HG02840 (cell line): ENCODE results near the gene NDUFA6.
A peak's percentile ranks its signal among the peaks of the same experiment; 100 is the strongest.
"Not testable (repeated sequence)": the region's sequence is repeated elsewhere in the genome, so short reads cannot be mapped to it uniquely, and the experiment has no call there.

Experiments
- ATAC-seq: cut with Tn5 transposase; IDR thresholded peaks from one replicate; pipeline ENCODE4 v1.9.1; 2021; ENCODE audit warnings: mild to moderate bottlenecking, moderate library complexity, moderate number of reproducible peaks; ENCODE audit not compliant: unreplicated experiment, low FRiP score

NDUFA6 gene

DNA sequence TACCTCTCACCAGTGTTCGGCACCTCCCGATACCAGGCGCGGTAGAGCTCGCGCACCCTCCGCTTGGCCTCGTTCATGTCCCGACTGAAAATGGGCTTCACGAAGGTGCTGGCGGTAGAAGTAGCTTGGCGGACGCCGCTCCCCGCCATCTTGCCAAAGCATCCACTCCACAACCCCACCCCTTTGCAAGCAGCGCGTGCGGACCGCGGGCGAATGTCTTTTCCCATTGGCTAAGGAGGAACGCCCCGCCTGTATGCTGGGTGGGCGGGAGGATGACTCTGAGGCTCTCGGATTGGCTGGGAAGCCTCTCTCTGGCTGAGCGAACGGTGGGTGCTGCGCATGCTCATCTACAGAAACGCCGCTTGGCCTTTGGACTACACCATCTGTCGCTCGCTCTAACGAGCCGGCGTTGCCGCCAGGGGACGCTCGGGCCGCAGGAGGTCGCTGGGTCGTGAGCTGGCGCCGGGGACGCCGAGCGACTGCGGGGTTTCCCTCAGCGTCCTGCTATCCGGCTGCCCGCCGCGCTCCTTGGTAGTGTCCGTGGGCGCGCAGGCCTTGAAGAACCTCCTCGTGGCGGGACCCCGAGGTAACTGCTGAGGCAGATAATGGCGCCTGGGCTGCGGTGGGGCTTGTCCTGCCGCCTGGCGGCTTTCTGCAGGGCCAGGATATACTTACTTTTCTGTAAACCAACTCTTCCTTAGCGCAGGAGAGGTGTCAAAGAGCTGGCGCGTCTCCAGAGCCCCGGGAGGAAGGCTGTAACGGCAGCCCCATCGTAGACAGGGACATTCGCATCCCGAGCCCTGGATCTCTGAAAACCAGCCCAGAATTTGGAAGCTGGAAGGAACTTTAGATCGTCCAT, at the start of gene NDUFA6:
NDUFA6 (minus strand) TSS at position 177 of the 859 bp plus-strand sequence; CDS start at position 149, 28 bp downstream.
- peak; percentile 94 for ATAC-seq

DNA sequence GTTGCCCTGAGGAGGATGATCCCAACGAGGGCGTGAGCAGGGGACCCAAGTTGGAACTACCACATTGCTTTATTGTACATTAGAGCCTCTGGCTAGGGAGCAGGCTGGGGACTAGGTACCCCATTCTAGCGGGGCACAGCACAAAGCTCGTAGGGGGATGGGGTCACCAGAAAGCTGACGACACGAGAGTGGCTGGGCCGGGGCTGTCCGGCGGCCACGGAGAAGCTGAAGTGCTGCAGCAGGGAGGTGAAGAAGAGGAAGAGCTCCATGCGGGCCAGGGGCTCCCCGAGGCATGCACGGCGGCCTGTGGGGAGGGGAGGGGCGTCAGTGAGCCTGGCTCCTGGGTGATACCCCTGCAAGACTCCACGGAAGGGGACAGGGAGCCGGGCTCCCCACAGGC, 49.6 kb upstream of the NDUFA6 start:
- ATAC-seq, result not testable (repeated sequence)

DNA sequence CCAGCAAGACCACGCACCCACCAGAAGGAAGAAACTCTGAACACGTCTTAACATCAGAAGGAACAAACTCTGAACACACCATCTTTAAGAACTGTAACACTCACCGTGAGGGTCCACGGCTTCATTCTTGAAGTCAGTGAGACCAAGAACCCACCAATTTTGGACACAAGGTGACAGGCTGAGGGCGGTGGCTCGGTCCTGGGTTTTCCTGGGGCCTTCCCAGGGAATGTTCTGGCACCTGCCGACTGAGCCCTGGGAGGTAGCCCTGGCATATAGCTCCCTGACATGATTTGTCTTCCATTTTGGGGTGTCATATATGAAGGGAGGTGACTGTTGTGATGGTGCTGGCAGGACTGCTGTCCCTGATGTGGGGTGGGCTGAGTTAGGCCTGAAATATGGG, 48.9 kb upstream of the NDUFA6 start:
- ATAC-seq, result not testable (repeated sequence)

DNA sequence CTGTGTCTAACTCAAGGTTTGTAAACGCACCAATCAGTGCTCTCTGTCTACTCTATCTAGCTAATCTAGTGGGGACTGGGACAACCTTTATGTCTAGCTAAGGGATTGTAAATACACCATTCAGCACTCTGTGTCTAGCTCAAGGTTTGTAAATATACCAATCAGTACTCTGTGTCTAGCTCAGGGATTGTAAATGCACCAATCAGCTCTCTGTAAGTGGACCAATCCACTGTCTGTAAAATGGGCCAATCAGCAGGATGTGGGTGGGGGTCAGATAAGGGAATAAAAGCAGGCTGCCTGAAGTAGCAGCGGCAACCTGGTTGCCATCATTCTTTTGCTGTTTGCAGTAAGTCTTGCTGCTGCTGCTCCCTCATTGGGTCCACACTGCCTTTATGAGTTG, 48.4 kb upstream of the NDUFA6 start:
- no peak for ATAC-seq

DNA sequence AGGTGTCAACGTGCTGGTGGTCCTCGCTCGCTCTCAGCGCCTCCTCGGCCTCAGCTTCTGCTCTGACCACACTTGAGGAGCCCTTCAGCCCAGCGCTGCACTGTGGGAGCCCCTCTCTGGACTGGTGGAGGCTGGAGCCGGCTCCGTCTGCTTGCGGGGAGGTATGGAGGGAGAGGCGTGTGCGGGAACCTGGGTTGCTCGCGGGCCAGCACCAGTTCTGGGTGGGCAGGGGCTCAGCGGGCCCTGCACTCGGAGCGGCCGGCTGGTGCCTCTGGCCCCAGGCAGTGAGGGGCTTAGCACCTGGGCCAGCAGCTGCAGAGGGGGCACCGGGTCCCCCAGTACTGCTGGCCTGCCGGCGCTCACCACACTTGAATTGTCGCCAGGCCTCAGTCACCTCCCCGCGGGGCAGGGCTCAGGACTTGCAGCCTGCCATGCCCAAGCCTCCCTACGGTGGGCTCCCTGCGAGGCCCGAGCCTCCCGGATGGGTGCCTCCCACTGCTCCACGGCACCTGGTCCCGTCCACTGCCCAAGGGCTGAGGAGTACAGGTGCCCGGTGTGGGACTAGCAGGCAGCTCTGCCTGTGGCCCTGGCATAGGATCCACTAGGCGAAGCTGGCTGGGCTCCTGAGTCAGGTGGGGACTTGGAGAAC, 47.7 kb upstream of the NDUFA6 start:
- no peak for ATAC-seq

DNA sequence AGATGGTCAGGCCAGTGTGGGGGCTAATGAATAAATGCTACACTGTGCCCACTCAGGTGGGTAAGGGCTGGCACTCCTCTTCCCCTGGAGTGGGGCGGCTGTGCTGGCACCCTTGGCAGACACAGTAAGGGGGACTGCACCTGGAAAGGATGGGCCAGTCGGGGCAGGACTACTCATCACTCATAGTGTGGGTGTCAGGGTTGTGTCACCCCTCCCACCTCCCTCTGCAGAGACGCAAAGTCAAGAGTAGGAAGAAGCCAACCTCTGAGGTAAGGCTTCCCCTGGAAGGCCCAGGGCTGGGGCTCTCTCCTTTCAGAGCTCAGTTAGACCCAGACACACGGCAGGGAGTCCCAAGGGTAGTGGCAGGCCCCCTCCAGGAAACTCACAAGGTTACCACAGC, 45.1 kb upstream of the NDUFA6 start:
- ATAC-seq, result not testable (repeated sequence)

DNA sequence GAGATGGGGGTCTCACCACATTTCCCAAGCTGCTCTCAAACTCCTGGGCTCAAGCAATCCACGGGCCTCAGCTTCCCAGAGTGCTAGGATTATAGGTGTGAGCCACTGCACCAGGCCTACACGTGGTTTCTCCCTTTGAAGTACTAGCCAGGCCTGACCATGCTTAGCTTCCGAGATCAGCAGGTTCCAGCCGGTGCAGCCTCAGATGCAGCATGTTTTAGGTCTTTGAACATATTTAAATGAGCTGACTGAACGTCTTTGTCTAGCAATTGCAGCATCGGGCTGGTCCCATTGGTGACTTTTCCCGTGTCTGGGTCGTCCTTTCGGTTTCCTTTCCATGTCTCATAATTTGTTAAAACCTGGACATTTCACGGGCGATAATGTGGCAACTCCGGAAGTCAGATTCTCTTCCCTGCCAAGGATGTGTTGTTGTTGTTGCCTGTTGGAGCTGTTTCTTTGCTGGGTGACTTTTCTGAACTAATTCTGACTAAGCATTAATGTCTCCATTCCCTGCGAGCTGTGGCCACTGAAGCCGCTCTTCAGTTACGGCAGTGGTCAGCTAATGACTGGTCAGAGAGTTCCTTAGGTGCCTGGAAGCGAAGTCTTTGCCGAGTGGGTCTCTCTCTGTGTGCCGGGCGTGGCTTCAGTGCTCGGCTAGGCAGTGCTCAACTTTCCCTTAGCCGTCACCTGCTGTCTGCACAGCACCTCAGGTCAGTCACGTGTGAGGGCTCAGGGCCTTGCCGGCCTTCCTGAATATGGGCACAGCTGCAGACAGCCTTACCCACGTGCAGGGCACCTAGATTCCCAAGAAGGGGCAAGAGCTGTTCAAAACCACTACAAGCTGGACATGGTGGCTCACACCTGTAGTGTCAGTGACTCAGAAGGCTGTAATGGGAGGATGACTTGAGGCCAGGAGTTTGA, 43.8 kb upstream of the NDUFA6 start:
- no peak for ATAC-seq

DNA sequence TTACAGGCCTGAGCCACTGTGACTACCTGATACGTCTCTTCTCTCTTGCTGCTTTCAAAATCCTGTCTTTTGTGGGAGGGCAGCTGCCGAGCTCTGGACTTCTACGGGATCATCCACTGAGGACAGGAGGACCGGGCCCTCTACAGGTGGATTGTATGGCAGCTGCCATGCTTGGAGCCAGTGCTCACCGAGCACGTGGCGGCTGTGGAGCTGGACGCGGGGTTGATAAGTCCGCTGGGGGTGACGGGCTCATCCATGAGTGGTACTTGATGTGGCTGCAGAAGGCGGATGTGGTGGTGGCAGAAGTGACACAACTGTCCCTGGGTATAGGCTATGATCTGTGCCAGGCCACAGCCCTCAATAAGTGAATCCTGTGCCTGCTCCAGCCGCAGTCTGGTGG, 41.9 kb upstream of the NDUFA6 start:
- no peak for ATAC-seq

DNA sequence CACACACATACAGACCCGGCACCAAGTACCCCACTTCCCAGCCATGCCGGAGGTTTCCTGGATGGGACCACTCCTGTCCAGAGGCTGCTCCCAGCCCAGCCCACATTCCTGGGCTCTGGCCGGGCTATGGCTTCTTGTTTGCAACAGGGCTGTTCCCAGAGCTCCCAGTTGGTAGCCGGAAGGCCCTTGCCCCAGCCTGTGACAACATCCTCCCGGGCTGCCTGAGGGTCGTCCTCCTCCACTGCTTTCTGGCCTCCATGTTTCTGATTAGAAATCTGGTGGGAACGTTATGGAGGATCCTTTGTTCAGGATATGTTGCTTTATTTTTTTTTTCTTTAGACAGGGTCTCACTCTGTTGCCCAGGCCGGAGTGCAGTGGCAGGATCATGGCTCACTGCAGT, 41.0 kb upstream of the NDUFA6 start:
- no peak for ATAC-seq

DNA sequence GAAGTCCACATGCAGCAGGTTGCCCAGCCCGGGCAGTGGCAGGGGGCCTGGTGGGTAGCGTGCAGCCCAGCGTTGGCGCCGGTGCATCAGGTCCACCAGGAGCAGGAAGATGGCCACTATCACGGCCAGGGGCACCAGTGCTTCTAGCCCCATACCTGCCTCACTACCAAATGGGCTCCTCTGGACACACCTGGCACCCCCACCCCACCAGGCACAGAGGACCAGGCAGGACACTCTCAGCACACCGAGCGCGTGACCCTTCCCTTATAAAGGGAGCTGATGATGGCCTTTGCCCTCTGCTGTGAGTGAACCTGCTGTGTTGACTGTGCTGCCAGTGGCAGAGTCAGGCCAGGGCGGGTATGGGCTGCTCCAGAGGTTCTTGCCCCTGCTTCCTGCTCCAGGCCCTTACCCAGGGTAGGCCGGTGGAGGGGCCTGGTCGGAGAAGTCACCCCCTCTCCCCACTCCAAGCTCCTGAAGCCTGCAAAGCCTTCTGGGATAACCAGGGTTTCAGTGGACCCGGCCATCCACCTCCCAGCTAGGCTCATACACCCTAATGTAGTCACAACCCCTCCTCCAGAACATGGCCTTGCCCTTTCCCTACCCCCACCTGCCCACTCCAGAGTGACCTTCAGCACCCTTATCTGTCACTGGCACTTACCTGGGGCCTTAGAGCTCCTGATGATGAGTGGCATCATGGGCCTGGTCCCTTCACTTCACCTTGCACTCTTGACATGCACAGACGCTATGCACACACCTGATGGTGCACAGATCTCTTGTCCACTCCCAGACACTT, 40.3 kb upstream of the NDUFA6 start, which contains the start of gene CYP2D6:
CYP2D6 (minus strand) TSS at position 172 of the 793 bp plus-strand sequence; CDS start at position 153, 19 bp downstream.
- not testable (repeated sequence) for ATAC-seq

DNA sequence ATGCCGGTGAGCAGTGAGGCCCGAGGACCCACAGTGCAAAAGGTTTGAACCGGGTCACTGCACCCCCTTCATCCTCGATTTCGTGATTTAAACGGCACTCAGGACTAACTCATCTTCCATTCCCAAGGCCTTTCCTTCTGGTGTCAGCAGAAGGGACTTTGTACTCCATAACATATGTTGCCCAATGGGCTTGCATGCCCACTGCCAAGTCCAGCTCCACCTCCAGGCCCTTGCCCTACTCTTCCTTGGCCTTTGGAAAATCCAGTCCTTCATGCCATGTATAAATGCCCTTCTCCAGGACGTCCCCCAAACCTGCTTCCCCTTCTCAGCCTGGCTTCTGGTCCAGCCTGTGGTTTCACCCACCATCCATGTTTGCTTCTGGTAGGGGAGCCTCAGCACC, 39.6 kb upstream of the NDUFA6 start:
- ATAC-seq, result not testable (repeated sequence)

DNA sequence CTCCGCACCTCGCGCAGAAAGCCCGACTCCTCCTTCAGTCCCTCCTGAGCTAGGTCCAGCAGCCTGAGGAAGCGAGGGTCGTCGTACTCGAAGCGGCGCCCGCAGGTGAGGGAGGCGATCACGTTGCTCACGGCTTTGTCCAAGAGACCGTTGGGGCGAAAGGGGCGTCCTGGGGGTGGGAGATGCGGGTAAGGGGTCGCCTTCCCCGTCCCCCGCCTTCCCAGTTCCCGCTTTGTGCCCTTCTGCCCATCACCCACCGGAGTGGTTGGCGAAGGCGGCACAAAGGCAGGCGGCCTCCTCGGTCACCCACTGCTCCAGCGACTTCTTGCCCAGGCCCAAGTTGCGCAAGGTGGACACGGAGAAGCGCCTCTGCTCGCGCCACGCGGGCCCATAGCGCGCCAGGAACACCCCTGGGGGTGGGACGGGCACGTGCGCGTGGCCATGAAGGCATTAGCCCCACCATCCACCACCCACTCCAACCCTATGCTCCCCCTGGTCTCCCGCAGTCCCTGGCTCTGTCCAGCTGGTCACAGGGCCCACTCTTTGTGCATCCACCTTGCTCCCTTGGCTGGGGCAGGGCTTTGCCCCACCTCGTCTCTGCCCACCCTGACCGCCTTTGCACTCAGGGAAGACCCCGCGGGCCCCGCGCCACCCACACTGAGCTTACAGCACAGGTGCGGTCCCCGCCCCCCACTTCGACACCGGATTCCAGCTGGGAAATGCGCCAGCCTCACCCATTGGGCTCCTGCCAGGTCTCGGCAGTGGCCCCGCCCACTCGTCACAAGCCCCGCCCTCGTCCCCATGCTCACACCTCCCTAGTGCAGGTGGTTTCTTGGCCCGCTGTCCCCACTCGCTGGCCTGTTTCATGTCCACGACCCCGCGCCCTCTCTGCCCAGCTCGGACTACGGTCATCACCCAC, 38.5 kb upstream of the NDUFA6 start:
- not testable (repeated sequence) for ATAC-seq

DNA sequence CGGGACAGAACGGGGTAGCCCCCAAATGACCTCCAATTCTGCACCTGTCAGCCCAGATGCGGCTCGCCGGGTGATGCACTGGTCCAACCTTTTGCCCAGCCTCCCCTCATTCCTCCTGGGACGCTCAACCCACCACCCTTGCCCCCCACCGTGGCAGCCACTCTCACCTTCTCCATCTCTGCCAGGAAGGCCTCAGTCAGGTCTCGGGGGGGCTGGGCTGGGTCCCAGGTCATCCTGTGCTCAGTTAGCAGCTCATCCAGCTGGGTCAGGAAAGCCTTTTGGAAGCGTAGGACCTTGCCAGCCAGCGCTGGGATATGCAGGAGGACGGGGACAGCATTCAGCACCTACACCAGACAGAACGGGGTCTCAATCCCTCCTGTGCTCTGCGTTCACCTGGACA, 37.4 kb upstream of the NDUFA6 start:
- ATAC-seq, result not testable (repeated sequence)

DNA sequence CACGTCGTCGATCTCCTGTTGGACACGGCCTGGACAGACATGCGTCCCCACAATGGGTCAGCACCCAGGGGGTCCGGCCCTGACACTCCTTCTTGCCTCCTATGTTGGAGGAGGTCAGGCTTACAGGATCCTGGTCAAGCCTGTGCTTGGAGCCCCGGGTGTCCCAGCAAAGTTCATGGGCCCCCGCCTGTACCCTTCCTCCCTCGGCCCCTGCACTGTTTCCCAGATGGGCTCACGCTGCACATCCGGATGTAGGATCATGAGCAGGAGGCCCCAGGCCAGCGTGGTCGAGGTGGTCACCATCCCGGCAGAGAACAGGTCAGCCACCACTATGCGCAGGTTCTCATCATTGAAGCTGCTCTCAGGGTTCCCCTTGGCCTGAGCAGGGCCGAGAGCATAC, 37.0 kb upstream of the NDUFA6 start:
- no peak for ATAC-seq

DNA sequence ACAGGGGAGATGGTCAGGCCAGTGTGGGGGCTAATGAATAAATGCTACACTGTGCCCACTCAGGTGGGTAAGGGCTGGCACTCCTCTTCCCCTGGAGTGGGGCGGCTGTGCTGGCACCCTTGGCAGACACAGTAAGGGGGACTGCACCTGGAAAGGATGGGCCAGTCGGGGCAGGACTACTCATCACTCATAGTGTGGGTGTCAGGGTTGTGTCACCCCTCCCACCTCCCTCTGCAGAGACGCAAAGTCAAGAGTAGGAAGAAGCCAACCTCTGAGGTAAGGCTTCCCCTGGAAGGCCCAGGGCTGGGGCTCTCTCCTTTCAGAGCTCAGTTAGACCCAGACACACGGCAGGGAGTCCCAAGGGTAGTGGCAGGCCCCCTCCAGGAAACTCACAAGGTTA, 33.0 kb upstream of the NDUFA6 start:
- ATAC-seq, result not testable (repeated sequence)

DNA sequence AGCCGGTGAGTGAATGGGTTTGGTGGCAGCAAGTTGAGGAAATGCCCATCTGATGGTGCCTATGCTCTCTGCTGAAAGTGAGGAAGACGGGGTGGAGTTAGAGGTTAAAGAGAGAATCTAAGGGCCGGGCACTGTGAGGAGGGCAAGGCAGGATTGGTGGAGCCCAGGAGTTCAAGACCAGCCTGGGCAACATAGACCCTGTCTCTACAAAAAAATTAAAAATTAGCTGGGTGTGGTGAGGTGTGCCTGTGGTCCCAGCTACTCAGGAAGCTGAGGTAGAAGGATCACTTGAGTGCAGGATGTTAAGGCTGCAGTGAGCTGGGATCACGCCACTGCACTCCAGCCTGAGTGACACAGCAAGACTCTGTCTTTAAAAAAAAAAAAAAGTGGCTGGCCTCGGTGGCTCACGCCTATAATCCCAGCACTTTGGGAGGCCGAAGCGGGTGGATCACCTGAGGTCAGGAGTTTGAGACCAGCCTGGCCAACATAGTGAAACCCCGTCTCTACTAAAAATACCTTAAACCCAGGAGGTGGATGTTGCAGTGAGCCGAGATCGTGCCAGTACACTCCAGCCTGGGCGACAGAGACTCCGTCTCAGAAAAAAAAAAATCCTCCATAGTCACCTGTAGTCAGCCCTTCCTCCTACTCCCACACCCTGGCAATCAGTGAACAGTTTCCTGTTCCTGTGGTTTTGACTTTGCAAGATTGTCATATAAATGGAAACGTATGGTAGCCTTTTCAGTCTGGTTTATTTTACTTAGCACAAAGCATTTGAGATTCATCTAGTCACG, 29.9 kb upstream of the NDUFA6 start:
- ATAC-seq, result not testable (repeated sequence)

DNA sequence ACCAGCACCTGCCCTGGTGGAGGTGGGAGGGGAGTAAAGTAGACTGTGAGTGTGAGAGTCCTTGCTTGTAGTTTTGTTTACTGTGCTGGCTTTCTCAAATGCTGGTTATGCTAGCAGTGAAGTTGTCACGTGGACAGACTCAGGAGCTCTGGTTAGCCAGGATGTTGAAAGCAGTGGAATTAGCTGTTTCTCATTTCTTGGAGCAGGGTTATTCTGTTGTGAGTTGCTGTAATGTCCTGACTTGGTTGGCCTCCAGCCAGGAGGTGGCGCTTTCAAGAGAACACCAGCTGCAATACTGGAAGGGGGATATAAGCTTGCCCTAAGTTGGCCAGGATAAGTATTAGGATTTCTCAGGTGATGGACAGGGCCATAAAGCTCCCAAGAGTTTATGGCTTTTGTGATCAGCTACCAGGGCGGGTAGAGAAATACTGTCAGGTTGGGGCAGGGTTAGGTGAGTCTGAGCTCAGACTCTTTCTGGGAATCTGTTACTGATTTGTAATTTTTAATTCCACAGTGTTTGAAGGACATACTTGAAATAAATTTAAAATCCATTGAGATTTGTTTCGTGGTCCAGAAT, 26.4 kb upstream of the NDUFA6 start:
- no peak for ATAC-seq

DNA sequence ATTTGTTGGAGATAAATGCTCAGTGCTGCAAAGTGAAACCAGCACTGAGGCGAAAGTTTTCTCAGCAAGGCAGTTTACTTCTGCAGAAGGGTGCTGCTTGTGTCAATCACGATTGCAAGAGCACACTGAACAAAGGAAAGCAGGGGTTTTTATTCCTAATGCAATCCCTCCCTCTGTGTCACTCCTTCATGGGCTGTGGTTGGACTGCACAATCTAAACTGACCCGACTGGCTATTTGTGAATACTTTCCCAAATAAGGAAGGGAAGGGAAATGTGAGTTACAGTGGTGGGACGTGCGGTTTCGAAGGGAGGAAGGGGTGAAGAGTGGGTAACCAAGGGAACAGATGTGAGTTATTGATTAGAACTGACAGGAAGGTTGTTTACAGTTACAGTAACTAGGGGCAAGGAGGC, 24.9 kb upstream of the NDUFA6 start:
- not testable (repeated sequence) for ATAC-seq
